Activated CD4-positive, alpha-beta T cell treated with anti-CD3 and anti-CD28 coated beads, Interleukin-2, amount 50 U/mL, for 16 hours (primary cell): ENCODE results near the gene C1QTNF9.
"Not testable (repeated sequence)": the region's sequence is repeated elsewhere in the genome, so short reads cannot be mapped to it uniquely, and the experiment has no call there.

Experiments used
- DNase-seq: peaks from one replicate; pipeline ENCODE4 v3.0.0-alpha.2; 2020

Gene C1QTNF9

DNA sequence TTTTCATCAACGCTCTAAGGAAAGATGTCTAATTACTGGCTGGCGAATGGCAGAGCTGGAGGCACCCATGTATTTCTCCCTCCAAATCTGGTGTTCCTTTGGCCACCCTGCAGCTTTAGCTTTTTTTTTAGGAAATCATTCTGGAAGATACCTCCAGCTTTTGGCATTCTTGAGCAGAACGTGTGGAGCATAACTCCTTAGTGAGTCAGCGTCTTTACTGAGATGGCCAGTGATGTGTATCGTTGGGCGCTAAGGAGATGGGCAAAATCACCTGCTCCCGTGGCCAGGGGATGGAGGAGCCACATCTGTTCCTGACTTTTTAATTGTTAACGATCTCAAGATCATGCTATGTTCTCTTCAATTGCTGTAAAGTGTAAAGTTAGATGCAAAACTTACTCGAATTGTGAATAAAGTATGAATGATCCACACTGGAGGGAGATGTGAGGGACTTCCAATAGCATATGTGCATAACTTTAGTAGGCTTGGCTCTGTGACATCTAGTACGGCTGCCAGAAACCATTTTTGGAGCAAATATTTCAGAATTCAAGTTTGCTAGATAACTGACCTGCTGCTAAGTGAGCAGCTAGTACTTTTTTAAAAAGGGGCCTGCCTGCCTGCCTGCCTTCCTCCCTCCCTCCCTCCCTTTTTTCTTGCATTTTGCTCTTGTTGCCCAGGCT, 24.4 kb upstream of the C1QTNF9 start:
- DNase-seq, result no peak

DNA sequence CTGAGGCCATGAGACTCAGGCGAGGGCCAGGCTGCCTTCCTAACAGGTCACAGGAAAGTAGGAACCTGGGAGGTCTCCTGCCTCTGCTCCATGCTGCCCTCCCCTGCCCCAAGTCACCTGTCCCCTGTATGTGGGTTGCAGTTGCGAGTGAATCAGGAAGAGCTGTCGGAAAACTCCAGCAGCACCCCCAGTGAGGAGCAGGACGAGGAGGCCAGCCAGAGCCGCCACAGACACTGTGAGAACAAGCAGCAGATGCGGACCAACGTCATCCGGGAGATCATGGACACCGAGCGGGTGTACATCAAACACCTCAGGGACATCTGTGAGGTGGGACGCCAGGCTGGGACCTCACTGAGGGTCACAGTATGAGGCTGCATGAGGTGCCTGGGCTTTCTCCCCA, 22.8 kb upstream of the C1QTNF9 start:
- no peak for DNase-seq

DNA sequence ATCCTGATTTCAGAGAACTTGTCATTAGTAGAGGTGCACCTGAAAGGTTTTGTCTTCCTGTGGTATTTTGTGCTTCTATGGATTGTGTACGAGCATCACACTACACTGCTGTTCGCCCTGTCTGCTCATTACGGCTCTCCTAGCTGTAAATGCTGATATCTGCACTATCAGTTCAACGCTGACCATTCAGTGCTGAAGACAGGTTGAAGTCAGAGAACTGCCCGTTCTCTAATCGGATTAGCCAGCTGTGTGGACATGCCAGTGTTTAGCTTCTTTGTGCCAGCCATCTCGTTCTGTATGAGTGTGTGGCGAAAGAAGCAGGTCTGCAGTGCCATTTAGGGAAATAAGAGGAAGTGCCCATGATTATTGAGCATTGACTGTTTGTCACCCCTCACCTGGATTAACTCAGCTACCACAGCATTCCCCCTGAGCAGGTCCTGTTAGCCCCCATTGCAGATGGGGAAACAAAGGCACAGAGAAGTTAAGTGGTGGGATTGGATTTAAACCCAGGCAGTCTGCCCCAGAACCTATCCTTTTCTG, 21.6 kb upstream of the C1QTNF9 start:
- no peak for DNase-seq

DNA sequence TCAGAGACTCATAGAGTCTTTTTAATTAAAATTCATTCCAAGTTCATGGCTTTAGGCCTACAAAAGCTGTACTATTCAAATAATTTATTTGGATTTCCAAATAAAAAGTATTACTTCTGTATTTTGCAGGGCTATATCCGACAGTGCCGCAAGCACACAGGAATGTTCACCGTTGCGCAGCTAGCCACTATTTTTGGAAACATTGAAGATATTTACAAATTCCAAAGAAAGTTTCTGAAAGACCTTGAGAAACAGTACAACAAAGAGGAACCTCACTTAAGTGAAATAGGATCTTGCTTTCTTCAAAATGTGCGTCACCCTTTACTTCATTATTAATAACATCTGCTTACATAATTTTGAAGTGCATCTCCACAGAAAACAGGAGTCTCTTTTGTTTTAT, 20.5 kb upstream of the C1QTNF9 start:
- no peak for DNase-seq

DNA sequence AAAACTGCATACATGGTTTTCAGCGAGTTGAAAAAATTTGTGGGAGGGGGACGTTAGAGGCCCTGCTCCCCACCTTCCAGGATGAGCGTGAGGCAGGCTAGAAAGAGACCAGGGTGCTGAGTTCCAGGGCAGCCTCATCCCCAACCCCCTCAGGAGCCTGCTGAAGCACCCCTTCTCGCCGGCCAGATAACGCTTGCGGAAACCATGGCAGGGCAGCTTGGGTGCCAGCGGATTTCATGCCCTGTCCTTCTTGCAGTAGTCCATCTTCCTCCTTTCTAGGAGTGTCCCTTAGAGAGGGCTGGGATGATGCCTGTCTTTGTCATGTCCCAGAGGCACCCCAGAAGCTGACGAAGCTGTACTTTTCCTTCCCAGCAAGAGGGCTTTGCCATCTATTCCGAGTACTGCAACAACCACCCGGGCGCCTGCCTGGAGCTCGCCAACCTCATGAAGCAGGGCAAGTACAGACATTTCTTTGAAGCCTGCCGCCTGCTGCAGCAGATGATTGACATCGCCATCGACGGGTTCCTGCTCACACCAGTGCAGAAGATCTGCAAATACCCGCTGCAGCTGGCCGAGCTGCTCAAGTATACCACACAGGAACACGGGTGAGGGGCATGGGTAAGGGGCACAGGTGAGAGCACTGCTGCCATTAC, 19.0 kb upstream of the C1QTNF9 start:
- no peak for DNase-seq

DNA sequence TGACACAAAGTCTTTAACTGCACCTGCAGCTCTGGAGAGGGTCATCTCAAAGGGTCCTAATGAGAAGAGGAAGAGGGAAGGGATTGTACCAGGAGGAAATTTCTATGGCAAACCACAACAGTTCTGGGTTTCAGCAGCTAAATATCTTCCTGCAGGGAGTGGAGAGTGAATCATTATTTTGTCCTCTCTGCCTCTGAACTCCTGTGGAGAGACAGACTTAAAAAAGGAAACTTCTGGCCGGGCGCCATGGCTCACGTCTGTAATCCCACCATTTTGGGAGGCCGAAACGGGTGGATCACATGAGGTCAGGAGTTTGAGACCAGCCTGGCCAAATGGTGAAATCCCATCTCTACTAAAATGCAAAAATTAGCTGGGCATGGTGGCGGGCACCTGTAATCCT, 16.9 kb upstream of the C1QTNF9 start:
- no peak for DNase-seq

DNA sequence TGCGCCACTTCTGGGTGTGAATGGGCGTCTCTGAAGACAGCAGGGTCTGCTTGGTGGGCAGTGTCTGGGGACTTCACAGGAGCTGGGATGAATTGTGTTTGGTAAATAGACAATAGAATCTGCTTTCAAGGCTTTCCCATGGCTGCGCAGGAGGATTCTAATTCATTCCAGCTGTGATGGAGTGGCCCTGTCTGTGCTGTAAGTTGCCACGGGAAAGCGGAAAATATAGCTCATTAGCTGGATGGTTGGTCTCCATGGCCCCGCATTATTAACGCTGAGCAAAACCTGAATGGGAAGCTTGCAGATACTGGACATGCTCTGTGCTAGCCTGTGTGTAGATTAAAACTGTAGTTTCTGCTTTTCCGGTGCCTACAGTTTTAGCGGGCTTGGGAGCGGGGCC, 15.6 kb upstream of the C1QTNF9 start:
- DNase-seq, result no peak

DNA sequence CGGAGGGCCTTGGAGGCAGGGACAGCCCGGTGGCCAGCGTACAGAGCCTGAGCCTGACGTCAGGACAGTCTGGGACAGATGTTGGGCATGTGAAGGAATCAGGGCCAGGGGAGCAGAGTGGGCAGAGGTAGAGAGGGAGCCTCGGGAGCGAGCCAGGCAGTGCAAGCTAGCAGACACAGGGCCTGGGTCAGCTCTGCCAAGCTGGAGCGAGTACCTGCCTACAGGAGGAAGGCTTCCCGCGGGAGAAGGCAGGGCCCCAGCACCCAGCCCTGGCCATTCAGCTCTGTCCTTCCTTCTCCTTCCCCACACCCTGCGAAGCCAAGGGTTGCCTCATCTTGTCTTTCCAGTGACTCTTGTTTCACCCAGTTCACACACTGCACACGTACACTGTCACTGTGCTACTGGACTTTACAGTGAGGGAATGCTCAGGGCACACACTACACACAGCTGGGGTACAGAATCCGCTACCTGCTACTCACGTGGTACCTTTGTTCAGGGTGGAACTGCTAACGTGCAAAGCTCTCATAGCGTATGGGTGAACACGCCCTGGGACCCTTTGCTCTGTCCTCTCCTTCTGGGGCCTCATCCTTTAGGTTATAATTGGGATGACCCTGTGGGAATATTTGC, 9.8 kb upstream of the C1QTNF9 start:
- DNase-seq, result no peak

DNA sequence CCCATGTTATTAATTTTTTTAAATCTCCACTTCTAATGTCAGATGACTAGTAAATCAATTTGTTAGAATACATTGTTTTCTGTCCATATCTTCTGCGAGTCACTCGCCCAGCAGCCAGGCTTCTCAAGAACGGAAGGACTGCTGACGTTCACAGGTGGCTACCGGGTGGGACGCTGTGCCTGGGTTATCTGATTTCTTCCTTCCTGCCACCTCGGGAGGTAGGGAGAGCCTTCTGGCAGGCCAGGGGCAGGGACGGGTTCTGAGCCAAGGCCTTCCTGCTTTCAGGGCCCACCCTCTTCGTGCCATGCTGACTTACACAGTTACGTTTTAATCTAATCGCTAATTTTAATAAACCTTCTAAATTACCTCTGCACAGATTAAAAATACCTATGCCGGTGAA, 7.9 kb upstream of the C1QTNF9 start:
- no peak for DNase-seq

DNA sequence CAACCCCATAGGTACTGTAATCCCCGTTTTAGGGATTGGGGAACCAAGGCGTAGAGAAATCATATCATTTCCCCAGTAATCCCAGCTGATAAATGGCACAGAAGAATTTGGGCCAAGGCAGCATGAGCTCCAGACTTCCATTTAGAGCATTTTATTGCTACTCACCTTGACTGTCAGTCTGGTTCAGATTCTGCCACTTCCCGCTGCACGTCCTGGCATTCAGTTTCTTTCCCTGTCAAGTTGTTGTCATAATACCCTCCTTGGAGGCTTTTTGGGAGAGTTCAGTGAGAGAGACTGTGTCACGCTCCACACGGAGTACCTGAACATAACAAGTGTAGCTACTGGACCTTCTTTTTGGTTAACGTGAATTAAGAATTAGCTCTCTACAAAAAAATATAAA, 7.5 kb upstream of the C1QTNF9 start:
- DNase-seq, result no peak

DNA sequence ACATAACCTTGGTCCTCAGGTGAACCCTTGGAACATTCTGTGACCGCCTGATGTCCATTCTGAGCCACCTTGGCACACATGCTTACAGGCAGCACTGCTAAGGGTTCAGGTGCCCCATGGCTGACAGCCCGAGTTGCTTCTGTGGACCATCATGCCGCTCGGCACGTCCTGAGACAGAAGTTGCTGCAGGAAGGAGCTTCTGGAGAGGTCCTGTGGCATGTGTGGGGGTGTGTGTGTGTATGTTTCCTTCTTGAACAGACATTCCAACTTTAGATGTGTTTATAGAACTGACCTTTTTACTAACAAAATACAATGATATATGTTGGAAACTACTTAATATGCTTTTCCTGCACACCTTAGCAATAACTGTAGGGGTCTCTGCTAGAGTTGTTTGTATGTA, 4.8 kb upstream of the C1QTNF9 start:
- no peak for DNase-seq

DNA sequence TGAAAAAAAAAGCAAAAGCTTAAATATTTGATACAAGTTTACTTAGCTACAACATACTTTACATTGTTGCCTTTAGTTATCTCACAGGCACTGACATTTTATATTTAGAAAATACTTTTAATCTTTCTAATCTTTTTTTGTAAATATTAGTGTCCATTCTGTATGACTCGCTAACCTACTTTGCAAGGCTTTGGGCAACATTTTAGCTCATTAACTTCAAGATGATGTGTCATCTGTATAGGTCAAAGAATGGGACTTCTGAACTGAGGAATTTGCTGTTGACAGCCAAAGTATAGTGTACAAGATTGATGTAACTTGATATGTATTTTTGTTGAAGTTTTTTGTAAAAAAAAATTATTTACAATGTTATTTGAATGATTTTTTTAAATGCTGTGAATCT, 2.7 kb upstream of the C1QTNF9 start:
- no peak for DNase-seq

DNA sequence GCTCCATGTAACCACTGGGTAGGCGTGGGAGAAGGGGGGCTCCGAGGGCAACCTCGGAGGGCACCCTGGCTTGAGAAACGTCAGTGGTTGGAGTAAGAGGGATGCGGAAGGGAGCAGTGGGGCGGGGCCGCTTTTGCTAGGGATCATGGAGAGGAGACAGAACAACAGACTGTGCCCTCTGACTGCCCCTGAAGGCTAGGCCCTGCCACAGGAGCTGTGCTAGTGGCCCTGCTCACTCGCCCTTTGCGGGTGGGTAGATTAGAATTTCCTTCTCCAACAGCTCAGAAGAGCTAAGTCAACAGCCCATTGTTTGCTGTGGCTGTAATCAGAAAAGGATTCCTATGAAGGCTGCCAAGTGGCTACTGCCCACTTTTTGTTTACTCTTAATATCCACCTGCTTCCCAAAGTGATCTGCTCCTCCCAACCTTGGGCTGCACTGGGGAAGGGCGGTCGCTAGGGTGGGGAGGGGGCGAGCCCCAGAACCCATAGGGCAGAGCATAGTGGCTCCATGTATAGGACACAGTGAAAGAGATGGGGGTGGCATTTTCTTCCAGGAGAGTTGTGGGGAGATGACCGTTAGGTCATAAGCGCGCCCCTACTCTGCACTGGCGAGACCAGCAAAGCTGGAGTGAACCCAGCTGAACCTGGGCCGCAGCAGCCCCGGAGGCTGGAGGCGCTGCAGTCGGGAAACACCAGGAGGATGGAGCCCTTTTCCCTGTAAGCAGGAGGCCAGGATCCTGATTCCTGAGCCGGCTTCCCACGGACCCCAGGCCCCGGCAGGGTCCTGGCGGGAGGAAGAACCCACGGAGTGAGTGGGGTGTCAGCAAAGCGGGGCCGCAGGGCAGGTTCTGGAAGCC, 1.9 kb upstream of the C1QTNF9 start:
- no peak for DNase-seq

DNA sequence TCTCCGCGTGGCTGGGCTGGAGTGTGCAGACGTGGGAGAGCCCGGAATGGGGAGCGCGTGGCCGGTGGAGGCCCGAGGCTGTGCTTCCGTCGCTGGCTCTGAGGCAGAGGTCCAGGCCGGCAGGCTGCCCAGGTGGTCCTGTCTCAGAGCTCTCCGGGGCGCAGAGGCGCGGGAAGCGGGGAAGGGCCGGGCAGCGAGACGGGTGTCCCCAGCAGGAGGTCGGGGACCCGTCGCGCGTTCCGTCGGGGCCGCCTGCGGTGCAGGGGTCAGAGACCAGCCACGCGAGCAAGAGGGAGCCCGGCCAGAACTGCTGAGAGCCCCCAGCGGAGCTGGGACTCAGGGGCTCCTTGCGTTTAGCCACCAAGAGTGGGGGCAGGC, 1.3 kb upstream of the C1QTNF9 start:
- DNase-seq, result no peak

DNA sequence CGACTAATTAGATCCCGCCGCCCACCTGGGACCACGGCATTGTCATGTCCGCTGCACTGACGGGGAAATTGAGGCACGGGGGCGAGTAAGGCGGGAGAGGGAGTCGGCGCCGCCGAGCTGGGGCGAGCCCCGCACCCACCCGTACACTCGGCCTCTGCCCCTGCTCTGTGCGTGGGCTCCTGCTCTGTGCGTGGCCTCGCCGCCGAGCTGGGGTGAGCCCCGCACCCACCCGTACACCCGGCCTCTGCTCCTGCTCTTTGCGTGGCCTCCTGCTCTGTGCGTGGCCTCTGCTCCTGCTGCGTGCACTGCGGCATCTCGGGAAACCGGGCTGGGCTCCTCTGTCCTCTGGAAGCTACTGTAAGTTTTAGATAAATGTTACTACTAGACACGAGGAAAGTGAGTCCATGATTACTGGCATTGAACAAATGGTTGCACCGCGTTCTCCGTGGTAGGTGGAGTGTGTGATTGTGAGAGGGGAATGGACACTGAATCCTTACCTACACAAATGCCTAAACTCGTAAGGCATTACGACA, 826 bp upstream of the C1QTNF9 start:
- no peak for DNase-seq

DNA sequence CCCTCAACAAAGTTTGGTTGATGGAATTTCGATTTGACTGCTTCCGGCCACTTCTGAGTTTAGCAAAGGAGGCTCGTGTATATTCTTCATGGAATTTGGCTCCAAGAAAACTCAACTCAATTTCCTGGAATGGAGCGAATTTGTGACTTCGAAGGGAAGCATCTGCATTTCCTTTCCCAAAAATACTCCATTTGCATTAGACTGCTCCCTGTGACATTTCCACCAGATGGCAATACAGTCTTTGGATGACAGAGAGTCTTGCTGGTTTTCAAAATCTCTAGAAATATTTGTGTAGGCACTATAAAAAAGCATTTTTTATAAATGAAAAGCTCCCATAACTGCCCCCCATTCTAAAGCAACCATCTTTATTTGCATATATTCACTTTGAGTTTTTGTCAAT, 4.1 kb downstream of the C1QTNF9 start:
- DNase-seq, result no peak

DNA sequence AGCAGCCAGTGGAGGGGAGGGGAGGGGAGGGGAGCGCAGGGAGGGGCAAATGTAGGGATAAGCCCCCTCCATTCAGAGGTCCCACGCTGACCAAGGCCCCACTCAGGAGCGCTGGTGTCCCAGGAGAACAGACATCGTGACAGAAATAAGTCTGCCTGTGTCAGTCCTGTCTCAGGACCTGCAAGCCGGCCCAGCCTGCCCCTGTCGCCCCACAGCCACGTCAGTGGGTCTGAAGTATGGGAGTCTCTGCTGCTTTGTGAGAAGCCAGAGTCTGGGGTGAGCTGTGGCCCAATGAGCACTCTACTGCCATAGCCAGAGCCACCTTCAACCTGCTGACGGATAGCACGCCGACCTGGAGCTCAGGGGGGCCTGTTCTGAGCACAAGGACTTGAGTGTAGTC, 8.5 kb downstream of the C1QTNF9 start:
- DNase-seq, result not testable (repeated sequence)

DNA sequence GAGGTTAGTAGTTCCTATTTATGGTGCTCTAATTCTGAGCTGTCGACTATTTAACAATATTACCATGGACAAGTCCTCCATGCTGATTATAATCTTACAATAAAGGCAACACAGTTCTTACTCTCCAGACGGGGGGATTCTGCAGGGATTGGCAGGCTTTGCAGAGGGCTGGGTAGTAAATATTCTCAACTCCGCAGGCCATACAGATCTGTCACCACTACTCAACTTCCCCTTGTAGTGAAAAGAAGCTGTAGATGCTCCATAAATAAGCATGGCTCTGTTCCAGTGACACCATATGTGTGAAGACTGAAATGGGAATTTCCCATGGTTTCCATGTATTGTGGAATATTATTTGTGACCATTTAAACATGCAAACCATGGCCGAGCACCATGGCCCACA, 9.5 kb downstream of the C1QTNF9 start:
- not testable (repeated sequence) for DNase-seq

DNA sequence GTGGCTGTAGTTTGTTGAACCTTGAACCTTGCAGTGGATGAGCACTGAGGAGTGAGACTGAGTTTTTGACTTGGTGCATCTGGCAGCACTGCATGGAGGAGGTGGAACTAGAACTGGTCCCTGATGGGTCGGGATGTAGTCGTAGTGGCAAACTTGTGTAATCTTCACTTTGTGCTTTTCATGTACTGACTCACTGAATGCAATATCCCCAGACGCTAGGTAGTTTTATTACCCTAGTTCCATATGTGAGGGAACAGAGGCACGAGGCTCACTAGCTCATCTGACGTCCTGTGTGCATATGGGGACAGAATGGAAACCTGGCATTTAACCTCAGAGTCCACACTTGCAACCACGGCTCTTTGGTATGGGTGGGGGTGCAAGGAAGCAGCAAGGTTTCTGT, 10.3 kb downstream of the C1QTNF9 start:
- not testable (repeated sequence) for DNase-seq

DNA sequence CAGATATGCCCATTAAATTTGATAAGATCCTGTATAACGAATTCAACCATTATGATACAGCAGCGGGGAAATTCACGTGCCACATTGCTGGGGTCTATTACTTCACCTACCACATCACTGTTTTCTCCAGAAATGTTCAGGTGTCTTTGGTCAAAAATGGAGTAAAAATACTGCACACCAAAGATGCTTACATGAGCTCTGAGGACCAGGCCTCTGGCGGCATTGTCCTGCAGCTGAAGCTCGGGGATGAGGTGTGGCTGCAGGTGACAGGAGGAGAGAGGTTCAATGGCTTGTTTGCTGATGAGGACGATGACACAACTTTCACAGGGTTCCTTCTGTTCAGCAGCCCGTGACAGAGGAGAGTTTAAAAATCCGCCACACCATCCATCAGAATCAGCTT, 12.0 kb downstream of the C1QTNF9 start:
- DNase-seq, result not testable (repeated sequence)

DNA sequence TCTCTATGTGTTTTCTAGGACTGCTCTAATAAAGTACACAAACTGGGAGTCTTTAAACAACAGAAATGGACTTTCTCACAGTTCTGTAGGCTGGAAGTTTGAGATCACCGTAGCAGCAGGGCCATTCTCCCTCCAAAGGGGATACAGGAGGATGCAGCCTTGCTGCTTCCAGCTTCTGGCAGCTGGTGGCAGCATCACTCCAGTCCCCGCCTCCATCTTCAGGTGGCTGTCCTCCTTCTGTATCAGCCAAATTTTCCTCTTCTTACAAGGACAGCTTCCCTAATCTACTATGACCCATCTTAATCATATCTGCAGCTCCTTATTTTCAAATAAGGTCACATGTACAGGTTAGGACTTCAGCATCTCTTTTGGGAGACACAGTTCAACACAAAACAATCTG, 13.1 kb downstream of the C1QTNF9 start:
- DNase-seq, result not testable (repeated sequence)

DNA sequence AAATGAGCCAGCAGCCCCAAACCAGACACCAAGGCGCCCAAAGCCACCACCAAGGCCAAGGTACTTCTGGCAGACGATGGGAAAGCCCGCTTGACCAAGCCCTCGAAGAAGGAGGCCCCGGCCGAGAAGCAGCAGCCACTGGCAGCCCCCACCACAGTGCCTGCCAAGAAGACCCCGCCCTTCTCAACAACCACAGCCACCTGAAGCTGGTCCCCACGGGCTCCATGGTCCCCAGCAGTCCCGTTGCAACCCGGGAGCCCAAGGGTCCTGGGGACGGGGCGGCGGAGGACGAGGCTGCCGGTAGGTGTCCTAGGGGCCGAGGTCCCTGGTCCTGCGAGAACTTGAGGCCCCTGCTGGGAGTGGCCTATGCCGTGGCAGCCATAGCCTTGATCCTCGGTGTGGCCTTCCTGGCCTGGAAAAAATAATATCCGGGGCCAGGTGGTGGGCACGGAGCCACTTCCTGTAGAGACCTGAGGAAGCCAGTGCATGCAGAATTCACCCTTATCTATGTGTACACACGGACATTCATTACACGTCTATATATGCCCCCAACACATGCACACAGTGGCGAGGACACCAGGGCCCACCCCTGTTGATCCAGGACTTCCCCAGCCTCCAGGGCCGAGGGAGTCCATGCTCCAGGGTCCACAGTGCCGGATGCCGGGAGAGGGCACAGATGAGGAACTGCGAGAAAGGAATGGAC, 13.8 kb downstream of the C1QTNF9 start:
- DNase-seq, result no peak

DNA sequence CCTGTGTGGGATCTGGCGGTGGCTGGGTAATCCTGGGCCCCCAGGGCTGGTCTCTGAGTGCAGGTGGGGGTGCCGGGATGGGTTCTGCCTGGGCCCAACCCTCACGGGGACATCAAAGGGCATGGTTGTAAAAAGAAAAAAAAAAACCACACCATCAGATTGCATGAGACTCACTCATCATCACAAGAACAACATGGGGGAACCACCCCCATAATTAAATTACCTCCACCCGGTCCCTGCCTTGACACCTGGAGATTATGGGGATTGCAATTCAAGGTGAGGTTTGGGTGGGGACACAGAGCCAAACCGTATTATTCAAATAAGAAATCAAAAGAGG, 14.3 kb downstream of the C1QTNF9 start:
- DNase-seq, result no peak
